HG03520 (cell line): ENCODE results near the gene PES1.
"Not testable (repeated sequence)": the region's sequence is repeated elsewhere in the genome, so short reads cannot be mapped to it uniquely, and the experiment has no call there.

Source experiments
- ATAC-seq: cut with Tn5 transposase; IDR thresholded peaks from one replicate; pipeline ENCODE4 v1.9.1; 2021; ENCODE audit warnings: mild to moderate bottlenecking, moderate library complexity; ENCODE audit not compliant: unreplicated experiment

Gene PES1

DNA sequence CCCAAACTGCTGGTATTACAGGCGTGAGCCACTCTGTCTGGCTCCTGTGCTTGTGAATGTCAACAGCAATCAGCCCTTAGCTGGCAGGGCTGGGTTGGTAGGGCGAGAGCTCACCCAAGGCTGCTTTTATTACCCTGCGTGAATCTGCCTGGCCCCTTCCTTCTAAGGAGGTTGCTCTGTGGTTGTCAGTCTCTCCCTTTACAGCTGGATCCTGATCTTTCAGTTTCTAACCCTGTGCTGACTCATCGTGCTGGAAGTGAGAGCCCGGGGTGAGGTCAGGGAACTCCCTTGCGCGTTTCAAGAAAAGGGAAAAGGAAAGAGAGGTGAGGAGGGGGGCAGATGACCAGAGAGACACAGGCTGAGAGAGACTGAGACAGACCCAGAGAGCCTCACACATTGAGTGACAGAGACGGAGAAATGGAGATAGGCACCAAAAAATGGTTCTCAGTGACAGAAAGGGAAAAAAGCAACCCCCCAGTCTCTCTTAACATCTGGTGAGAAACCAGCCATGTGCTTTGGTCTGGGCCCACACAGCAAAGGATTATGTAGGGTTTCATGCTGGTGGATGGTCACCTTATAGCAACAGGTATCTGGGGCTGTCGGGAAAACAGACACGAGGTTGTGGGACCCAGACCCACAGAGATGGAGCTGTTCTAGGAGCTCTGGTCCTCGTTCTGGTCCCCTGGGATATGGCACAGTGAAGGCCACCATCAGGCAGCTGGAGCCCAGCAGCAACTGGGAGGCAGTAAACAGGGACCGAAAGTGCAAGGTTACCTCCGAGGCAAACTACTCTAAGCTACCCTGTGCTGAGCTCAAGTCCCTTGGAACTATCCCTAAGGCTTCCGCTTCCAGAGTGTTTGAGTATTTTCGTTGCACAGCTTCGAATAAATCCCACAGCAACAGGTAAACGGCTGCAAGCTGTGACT, 17.8 kb upstream of the PES1 start:
- ATAC-seq: no peak

DNA sequence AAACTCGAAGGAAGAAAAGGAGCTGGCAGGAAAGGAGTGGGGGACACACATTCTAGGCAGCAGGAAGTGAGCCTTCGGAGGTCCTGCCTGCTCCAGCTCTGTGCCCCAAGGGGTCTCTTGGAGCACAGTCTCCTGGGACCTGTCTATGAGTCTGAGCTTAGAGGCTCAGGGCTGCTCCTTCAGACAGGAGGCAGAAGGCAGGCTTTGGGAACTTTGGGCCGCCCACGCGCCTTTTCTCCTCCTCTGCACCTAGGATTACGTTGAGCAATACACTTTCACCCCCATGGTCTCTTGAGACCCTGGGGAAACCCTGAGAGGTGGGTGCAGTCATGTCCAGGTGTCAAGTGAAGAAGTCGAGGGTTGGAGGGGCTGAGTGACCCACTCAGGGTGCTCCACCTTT, 16.2 kb upstream of the PES1 start:
- no peak for ATAC-seq

DNA sequence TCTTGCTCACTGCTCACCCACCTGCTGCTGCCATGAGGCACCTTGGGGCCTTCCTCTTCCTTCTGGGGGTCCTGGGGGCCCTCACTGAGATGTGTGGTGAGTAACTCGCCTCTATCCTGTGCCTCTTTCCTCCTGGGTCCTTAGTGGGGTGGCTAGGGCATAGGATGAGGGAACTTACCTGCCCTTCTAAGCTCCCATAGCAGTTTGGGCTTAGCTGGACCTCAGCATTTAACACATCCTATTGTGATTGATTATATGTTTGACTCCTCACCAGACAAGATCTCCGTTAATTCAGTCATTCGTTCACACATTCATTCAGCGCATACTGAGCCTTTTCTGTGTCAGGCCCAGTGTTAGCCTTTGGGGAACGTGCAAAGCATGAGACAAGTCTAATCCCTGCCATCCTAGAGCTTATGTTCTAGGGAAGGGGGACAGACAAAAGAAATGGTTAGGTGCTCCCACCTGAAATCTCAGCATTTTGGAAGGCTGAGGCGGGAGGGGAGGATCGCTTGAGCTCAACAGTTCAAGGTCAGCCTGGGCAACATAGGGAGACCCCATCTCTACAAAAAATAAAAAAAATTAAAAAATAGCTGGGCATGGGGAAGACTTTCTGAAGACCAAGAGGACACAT, 15.7 kb upstream of the PES1 start:
- no peak for ATAC-seq

DNA sequence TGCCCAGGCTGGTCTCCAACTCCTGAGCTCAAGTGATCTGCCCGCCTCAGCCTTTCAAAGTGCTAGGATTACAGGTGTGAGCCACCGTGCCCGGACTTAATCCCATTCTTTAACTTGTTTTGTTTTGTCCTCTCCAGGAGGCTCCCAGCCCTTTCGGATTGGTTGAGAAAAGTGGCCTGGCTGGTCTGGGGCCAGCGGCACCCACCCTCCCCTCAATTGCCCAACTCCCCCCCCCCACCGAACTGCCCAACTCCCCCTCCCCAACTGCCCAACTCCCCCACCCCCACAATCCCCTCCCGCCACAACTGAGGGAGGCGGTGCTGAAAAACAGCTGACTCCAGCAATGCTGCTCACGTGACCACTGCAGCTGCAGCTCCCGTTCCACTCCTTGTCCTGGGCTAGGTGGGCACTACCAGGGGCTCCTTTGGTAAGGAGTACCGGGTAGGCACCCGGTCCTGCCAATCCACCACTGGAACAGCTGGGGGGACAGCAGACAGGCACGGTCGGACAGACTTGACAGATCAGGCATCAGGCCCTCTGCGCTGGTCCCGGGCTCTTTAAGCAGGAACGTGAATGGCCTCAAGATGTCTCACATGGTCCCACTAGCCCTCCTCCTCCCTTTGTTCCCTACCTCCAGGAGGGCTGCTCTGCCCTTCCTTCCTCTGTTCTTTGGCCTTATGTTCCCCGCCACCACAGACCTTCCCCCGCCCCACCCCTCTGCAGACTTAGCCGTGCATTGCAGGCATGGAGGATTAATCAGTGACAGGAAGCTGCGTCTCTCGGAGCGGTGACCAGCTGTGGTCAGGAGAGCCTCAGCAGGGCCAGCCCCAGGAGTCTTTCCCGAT, 15.0 kb upstream of the PES1 start, which contains the start of gene TCN2:
TSS of gene TCN2 (plus strand) at position 720 of the 845 bp plus-strand sequence. CDS start 158 bp downstream, outside the sequence.
- ATAC-seq: no peak

DNA sequence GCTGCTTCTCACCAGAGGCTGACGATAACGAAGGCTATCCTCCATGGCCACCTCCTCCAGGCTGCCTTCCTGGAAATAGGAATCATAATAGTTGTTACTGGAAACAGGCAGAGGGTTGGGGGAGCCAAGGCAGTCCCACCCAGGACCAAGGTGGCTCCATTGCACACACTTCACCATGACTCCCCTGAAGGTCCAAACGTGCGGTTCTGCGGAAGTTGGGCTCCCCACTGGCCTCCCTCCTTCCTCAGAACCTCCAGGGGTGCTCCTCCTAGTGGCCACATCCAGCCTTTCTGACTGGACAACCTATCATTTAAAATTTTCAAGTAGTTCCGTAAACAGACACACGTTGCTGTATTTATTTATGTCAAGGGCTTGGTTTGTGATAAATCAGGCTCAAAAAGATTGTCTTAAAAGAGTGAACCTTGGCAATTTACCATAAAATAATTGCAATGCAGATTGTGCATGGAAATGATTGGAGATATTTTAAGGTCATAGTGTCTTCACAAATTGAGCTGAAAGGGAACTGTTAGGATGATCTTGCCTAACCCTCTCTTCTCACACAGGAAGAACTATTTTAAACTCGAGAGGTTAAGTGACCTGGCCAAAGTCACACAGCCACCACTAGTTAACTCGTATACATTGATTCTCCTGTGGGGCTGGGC, 13.9 kb upstream of the PES1 start:
- ATAC-seq: no peak

DNA sequence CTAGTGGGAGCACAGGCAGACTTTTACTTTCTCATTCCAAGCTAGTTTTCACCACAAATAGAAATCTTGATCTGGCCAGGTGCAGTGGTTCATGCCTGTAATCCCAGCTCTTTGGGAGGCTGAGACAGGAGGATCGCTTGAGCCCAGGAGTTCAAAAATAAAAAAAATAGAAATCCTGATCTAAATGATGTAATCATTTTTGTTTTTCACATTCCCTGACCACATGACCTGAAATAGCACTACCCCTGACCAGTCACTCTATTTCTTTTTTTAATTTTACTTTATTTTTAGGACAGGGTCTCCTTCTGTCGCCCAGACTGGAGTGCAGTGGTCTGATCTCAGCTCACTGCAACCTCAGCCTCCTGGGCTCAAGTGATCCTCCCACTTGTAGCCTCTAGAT, 13.0 kb upstream of the PES1 start:
- ATAC-seq: no peak

DNA sequence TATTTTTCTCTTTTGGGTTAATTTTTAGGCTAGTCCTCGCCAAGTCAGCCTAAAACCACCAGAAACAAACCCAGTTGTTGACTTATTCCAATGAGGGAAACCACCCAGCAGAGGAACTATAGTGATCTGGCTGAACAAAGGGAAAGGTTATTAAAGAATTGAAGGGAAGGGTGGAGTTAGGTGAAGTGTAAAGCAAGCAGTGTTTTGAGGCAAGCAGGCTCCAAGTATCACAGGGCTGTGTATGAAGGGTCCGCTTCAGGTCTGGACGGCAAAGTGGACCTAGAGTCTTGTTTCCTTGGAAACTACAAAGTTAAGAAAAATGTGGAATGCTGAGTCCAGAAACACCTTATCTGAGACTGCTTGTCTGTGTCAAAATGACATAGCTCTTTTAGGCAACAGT, 12.1 kb upstream of the PES1 start:
- no peak for ATAC-seq

DNA sequence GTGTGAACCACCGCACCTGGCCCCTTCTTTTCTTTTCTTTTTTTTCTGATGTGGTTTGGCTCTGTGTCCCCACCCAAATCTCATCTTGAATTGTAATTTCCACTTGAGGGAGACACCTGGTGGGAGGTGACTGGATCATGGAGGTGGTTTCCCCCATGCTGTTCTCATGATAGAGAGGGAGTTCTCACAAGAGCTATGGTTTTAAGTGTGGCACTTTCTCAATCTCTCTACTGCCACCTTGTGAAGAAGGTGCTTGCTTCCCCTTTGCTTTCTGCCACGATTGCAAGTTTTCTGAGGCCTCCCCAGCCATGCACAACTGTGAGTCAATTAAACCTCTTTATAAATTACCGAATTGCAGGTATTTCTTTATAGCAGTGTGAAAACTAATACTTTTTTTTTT, 10.3 kb upstream of the PES1 start:
- ATAC-seq: no peak

DNA sequence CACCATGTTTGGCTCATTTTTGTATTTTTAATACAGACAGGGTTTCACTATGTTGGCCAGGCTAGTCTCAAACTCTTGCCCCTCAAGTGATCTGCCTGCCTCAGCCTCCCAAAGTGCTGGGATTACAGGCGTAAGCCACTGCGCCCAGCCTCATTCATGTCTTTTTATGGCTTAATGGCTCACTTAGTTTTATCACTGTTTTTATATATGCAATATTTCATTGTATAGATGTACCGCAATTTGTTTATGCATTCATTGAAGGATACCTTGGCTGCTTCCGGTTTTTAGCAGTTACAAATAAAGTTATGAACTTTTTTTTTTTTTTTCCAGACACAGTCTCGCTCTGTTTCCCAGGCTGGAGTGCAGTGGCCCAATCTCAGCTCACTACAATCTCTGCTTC, 9.8 kb upstream of the PES1 start:
- ATAC-seq: no peak

DNA sequence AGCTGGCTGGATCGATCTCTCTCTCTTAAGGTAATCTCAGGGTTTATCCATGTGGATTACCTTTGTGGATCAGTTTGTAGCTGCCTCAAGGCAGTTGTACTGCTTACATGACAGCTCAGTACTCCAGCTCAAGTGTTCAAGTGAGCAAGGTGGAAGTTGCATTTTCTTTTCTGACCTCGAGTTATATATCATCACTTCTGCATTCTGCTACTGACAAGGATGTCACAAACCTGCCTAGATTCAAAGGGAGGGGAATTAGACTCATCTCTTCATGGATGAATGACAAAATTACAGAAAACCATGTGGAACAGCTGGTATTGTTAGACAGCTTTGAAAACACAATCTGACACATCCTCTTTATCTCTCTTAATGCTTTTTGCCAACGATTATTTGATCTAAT, 9.2 kb upstream of the PES1 start:
- no peak for ATAC-seq

DNA sequence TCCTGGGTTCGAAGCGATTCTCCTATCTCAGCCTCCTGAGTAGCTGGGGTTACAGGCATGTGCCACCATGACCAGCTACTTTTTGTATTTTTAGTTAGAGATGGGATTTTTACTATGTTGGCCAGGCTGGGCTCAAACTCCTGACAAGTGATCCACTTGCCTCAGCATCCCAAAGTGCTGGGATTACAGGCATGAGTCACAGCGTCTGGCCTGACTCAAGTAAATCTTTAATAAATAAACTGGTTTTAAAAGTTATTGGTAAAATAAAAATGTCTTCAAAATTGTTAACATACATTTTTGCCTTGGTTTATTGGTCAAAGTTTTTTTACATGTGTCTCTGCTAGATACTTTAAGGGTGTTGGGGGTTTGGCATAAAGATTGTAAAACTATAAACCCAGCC, 7.3 kb upstream of the PES1 start:
- ATAC-seq: no peak

DNA sequence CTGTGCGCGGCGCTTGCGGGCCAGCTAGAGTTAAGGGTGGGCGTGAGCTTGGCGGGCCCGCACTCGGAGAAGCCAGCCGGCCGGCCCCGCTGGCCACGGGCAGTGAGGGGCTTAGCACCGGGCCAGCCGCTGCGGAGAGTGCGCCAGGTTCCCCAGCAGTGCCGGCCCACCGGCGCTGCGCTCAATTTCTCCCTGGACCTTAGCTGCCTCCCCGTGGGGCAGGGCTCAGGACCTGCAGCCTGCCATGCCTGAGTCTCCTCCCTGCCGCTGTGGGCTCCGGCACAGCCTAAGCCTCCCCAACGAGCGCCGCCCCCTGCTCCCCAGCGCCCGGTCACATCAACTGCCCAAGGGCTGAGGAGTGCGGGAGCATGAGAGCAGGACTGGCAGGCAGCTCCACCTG, 5.2 kb upstream of the PES1 start:
- ATAC-seq: no peak

DNA sequence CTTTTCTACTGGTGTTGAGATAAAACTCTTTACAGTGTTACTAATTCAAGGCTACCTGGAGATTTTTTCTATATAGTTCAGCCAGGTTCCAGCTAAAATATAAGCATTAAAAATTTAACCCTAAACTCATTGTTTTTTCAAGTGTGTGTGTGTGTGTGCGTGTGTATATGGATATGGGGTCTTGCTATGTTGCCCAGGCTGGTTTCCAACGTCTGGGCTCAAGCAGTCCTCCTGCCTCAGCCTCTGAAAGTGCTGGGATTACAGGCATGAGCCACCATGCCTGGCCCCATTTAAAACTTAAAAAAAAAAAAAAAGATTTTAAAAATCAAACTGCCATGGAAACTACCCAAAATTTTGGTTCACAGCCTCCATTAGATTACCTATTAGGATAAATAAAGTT, 4.5 kb upstream of the PES1 start:
- no peak for ATAC-seq

DNA sequence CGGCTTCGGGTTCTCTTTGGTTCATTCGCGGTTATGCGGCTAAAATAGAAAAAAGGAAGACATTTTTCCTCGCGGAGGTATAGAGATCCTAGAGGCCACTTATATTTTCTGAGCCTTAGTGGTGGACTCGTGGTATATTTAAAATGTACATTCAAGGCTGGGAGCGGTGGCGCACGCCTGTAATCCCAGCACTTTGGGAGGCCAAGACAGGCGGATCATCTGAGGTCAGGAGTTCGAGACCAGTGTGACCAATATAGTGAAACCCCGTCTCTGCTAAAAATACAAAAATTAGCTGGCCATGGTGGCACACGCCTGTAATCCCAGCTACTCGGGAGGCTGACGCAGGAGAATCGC, 627 bp upstream of the PES1 start:
- ATAC-seq: not testable (repeated sequence)

DNA sequence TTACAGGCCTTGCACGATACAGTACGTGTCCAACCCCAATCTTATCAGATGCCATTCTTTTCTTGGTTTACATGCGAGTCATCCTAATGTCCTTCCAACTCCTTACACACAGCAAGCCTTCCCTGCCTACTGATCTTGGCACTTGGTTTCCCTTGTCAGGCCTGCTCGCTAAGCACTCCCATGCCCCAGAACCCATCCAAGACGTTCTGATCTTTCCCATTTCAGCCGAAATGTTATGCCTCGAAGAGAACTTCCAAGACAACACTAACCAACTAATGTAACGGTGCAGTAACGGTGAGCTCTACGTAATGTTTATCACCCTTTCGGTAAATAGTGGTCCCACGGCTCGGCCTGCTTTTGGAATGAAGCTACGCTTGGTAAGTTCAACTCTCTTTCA, 521 bp downstream of the PES1 start:
- no peak for ATAC-seq

DNA sequence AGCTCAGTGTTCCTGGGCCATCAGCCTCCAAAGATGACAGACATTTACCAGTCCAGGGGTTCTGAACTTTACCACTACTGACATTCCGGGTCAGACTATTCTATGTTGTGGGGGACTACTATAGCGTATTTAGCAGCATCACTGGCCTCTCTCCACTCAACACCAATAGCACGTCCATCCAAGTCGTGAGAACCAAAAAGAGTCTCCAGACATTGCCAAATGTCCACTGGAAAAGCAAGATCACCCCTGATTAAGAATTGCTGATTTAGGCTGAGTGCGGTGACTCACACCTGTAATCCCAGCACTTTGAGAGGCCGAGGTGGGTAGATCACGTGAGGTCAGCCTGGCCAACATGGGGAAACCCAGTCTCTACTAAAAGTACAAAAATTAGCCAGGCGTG, 5.3 kb downstream of the PES1 start:
- no peak for ATAC-seq

DNA sequence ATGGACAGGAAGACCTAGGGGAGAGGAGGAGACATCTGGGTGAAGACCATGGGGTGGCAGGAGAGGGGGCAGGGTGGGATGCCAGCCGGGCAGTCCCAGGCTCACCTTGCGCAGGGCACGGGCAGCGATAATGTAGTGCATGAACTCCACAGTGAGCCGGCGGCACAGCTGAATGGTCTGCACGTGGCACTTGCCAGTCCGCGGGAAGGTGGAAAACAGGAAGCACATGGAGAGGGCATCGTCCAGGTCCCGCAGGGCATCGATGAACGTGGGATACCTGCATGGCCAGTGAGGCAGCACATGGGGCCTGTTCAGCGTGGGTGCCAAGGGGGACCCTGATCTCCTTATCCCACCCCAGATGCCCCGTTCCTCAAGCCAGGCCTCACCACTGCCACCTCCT, 7.3 kb downstream of the PES1 start:
- no peak for ATAC-seq

DNA sequence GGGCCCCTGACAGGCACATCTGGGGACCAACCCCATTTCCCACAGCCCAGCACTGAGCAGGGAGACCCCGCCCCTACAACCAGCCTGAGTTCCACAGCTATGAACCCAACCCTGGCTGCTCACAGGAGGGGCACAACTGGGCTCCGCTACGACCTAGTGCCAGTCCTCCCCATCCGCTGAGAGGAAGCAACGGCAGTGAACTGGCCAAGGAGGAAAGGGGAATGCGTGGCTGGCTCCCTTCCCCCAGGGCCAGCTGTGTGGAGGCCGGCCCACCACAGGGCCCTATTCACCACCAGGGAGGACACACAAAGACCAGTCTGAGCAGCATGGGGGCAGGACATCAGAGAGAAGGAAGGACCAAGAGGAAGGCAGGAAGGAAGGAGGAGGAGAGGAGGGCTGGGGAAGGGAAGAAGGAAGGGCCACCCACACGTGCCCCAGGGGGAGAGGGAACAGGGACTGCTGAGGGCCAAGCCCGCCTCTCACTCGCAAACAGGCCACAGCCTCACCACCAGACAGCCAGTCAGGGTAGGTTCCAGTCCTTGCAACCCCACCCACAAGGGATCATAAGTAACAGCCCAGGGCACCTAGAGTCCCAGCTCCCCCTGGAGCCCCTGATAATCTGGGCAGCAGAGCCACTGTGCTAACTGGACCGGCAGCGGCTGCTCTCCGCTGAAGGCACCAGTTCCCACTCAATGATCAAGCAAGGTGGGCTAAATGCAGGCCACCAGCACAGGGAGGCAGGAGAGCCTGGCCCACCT, 8.7 kb downstream of the PES1 start:
- no peak for ATAC-seq

DNA sequence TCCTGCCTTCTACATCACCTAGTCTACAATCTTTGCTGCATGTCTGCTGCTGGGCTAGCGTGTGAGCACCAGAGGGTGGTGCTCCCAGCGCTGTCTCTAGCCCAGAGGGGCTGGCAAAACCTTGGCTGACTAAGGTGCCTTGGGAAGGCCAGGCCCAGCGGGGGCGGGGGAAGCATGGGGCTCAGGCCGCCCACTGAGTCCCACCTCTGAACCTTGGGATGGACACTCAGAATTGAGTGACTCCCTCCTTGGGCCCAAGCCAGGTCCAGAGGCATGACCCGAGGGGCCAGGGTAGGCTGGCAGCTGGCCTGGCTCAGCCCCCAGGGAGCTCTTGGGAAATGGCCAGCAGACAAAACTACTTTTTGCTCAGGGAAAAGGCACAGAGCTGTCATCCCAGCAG, 9.7 kb downstream of the PES1 start:
- no peak for ATAC-seq

DNA sequence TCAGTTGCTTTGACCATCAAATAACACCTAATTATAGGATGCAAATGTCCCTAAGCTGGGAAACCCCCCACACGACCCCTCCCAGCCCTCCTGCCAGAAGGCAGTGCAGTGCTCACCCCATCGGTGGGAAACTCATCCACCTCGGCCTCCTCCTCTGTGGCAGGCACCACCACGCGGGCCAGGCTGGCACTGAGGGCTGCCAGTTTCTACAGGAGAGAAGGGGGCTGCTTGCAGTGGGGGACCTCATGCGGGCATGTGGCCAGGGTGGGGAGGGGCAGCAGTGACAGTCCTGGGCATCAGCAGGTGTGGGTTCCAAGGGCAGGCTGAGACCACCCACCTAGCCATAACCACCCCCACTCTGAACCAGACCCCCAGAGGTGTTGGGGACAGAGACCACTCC, 10.8 kb downstream of the PES1 start:
- no peak for ATAC-seq
